K562 (cell line): Measurements from ENCODE around the gene LENEP. TPM values are rescaled to one million over a fixed set of nuclear protein-coding genes. Genes with fewer than 3 reads are reported as not detected.

Experiments
- ARHGAP35 ChIP-seq: fragments of 450-650 bp; IDR thresholded peaks from 2 replicates; pipeline ENCODE4 v1.6.1; 2018; ENCODE audit not compliant: partially characterized antibody
- BCOR ChIP-seq: fragments of 450-650 bp; IDR thresholded peaks from 2 replicates; pipeline ENCODE4 v1.6.1; 2016
- CBX8 ChIP-seq: fragments of 200-600 bp; sonication (generic); IDR thresholded peaks from 2 replicates; pipeline ENCODE4 v1.6.1; 2012; ENCODE audit warnings: borderline replicate concordance, mixed run types, low read depth, mild to moderate bottlenecking, moderate library complexity, mixed read lengths, low read length, control low read depth, inconsistent platforms; ENCODE audit not compliant: poor library complexity, severe bottlenecking; ENCODE audit errors: extremely low read depth
- EHMT2 ChIP-seq: fragments of 450-650 bp; IDR thresholded peaks from 2 replicates; pipeline ENCODE4 v1.6.1; 2018; ENCODE audit warnings: antibody characterized with exemption
- KAT8 ChIP-seq: fragments of 450-650 bp; IDR thresholded peaks from 2 replicates; pipeline ENCODE4 v1.6.1; 2016; ENCODE audit warnings: low read depth, mild to moderate bottlenecking
- KLF6 ChIP-seq: fragments of 250-450 bp; sonication (Bioruptor Pico); IDR thresholded peaks from 2 replicates; pipeline ENCODE4 v1.4.0; 2020; ENCODE audit warnings: mild to moderate bottlenecking, moderate library complexity, borderline replicate concordance
- MAFF ChIP-seq: IDR thresholded peaks from 2 replicates; pipeline ENCODE4 v1.6.1; 2012; ENCODE audit warnings: low read length, improper control_type of control experiment
- MCM5 ChIP-seq: fragments of 450-650 bp; IDR thresholded peaks from 2 replicates; pipeline ENCODE4 v1.6.1; 2016; ENCODE audit warnings: low read depth
- NFE2 ChIP-seq: IDR thresholded peaks from 2 replicates; pipeline ENCODE4 v1.6.1; 2014; ENCODE audit warnings: antibody characterized with exemption, low read depth
- NRF1 ChIP-seq, 2 experiments: fragments of 450-650 bp; IDR thresholded peaks in 1 of 2; conservative IDR thresholded peaks in 1 of 2; 2 replicates each; pipeline ENCODE4 v1.6.1; 2014; ENCODE audit warnings: mild to moderate bottlenecking in 2 of 2
- PCBP1 ChIP-seq: fragments of 200-400 bp; formaldehyde crosslinking; IDR thresholded peaks from 2 replicates; pipeline ENCODE4 v1.6.1; 2018; ENCODE audit warnings: mild to moderate bottlenecking, low read depth, low read length; ENCODE audit not compliant: poor library complexity, severe bottlenecking
- POLR2AphosphoS2 ChIP-seq: IDR thresholded peaks from 2 replicates; pipeline ENCODE4 v1.6.1; 2012; ENCODE audit warnings: low read length, improper control_type of control experiment
- RAD21 ChIP-seq, 2 experiments: fragments of 250-450 bp in 1 of 2; fragments of 450-650 bp in 1 of 2; sonication (Bioruptor Pico) in 1 of 2; formaldehyde crosslinking in 1 of 2; IDR thresholded peaks in 1 of 2; conservative IDR thresholded peaks in 1 of 2; 2 replicates each; pipeline versions ENCODE4 v1.4.0 to v1.8.0; 2020 to 2022; ENCODE audit warnings: mild to moderate bottlenecking in 2 of 2, moderate library complexity in 1 of 2
- RBM34 ChIP-seq: fragments of 200-400 bp; formaldehyde crosslinking; IDR thresholded peaks from 2 replicates; pipeline ENCODE4 v1.6.1; 2018; ENCODE audit warnings: low read length, borderline replicate concordance; ENCODE audit not compliant: insufficient read depth
- RFX1 ChIP-seq: fragments of 450-650 bp; IDR thresholded peaks from 2 replicates; pipeline ENCODE4 v1.6.1; 2016; ENCODE audit warnings: mild to moderate bottlenecking, moderate library complexity
- SMARCA4 ChIP-seq: fragments of 450-650 bp; IDR thresholded peaks from 2 replicates; pipeline ENCODE4 v1.6.1; 2016
- SRF ChIP-seq, 2 experiments: fragments of 250-450, 450-650 bp in 1 of 2; sonication (Bioruptor Pico) in 1 of 2; sonication (generic) in 1 of 2; formaldehyde crosslinking; IDR thresholded peaks; 2 replicates each; pipeline versions ENCODE4 v1.5.0 to v1.5.1; 2020 to 2022; ENCODE audit warnings: mild to moderate bottlenecking in 1 of 2, missing genetic modification reagents in 1 of 2
- STAT5B ChIP-seq: fragments of 250-450 bp; sonication (Bioruptor Pico); IDR thresholded peaks from 2 replicates; pipeline ENCODE4 v1.8.0; 2021; ENCODE audit warnings: mild to moderate bottlenecking, inconsistent platforms
- TAF7 ChIP-seq: fragments of 450-650 bp; IDR thresholded peaks from 2 replicates; pipeline ENCODE4 v1.6.1; 2016; ENCODE audit warnings: missing genetic modification characterization, missing compliant biosample characterization
- TEAD4 ChIP-seq, 2 experiments: sonication (generic) in 1 of 2; formaldehyde crosslinking in 1 of 2; IDR thresholded peaks; 2 replicates each; pipeline versions ENCODE4 v1.6.1 to v1.8.0; 2012 to 2022; ENCODE audit warnings: borderline replicate concordance in 1 of 2, inconsistent platforms in 1 of 2, low read length in 1 of 2, mild to moderate bottlenecking in 1 of 2, missing genetic modification reagents in 1 of 2
- ZBTB8A ChIP-seq: fragments of 450-650 bp; IDR thresholded peaks from 2 replicates; pipeline ENCODE4 v1.6.1; 2018; ENCODE audit warnings: mild to moderate bottlenecking, moderate library complexity; ENCODE audit not compliant: partially characterized antibody
- ZNF134 ChIP-seq: fragments of 250-450 bp; sonication (Bioruptor Pico); conservative IDR thresholded peaks from 2 replicates; pipeline ENCODE4 v1.4.0; 2020
- ZNF165 ChIP-seq: fragments of 250-450 bp; sonication (Bioruptor Pico); IDR thresholded peaks from 2 replicates; pipeline ENCODE4 v1.4.0; 2020; ENCODE audit warnings: borderline replicate concordance
- ZNF274 ChIP-seq: IDR thresholded peaks from 2 replicates; pipeline ENCODE4 v1.6.1; 2011; ENCODE audit warnings: low read depth, mild to moderate bottlenecking, low read length, moderate library complexity, borderline replicate concordance
- ZNF507 ChIP-seq: conservative IDR thresholded peaks from 2 replicates; pipeline ENCODE4 v1.6.1; 2017; ENCODE audit warnings: missing genetic modification characterization, missing compliant biosample characterization
- ZNF583 ChIP-seq: fragments of 250-450 bp; sonication (Bioruptor Pico); IDR thresholded peaks from 2 replicates; pipeline ENCODE4 v1.4.0; 2020
- ZNF584 ChIP-seq: fragments of 200-800 bp; sonication (Bioruptor generic); IDR thresholded peaks from 2 replicates; pipeline ENCODE4 v1.6.1; 2016; ENCODE audit warnings: low read depth, mild to moderate bottlenecking, missing genetic modification characterization, missing compliant biosample characterization
- ZNF717 ChIP-seq: fragments of 250-450 bp; sonication (Bioruptor Pico); IDR thresholded peaks from 2 replicates; pipeline ENCODE4 v1.5.0; 2021
- ZNF740 ChIP-seq, 3 experiments: fragments of 200-800 bp in 1 of 3; sonication (Bioruptor generic) in 1 of 3; sonication (generic) in 1 of 3; formaldehyde crosslinking in 1 of 3; IDR thresholded peaks; 2 replicates each; pipeline versions ENCODE4 v1.6.1 to v1.8.0; 2016 to 2022; ENCODE audit warnings: mild to moderate bottlenecking in 2 of 3, missing compliant biosample characterization in 2 of 3, missing genetic modification characterization in 2 of 3, missing genetic modification reagents in 1 of 3
- ZNF75A ChIP-seq: fragments of 450-650 bp; formaldehyde crosslinking; IDR thresholded peaks from 2 replicates; pipeline ENCODE4 v1.4.0; 2020; ENCODE audit warnings: mild to moderate bottlenecking
- ZSCAN32 ChIP-seq: fragments of 450-650 bp; formaldehyde crosslinking; IDR thresholded peaks from 2 replicates; pipeline ENCODE4 v1.4.0; 2020; ENCODE audit warnings: mild to moderate bottlenecking, moderate library complexity
- polyA plus RNA-seq, 8 experiments: library from polyadenylated mRNA; depleted of rRNA in 4 of 8; stranded (reverse) in 5 of 8; unstranded in 3 of 8; fragments of >200 nt; fragmentation: Nextera tagmentation in 2 of 8; fragmentation: Illumina TruSeq in 1 of 8; extraction: Ambion mirVana in 2 of 8; extraction: Trizol in 1 of 8; gene quantifications; 2 replicates each; pipeline versions ENCODE4 v1.2.1 to v1.2.3, GENCODE V29; 2011 to 2014; ENCODE audit warnings: inconsistent platforms in 1 of 8, missing spikeins in 1 of 8
- total RNA-seq, 7 experiments: library from RNA; depleted of rRNA in 6 of 7; stranded (reverse); fragments of >200 nt in 6 of 7; fragmentation: Illumina TruSeq in 2 of 7; extraction: Trizol in 2 of 7; gene quantifications; 2 replicates each; pipeline versions ENCODE4 v1.2.1 to v1.2.3, GENCODE V29; 2011 to 2021; ENCODE audit warnings: low replicate concordance in 1 of 7

Gene LENEP
- total and polyA plus RNA-seq, 9 of the 15 experiments (the other 6 are each of a cell fraction or from before 2014, with no cell fraction given): 0.23 to 0.87 (median 0.67) TPM; not detected in 5

GRCh38 chr1:154982897-154983648, 10.3 kb upstream of the LENEP start, which contains the start of gene FLAD1 (continued):
- TF ChIP-seq ARHGAP35 (no peak), RBM34 (no peak), MAFF (no peak), PCBP1 (no peak), NRF1 (conservative IDR thresholded peaks at IDR 0.05 in 1 of 2, IDR thresholded peaks at IDR 0.05 in 1 of 2) (peak; percentile 29 to 50; a peak in 3 of 4 replicates), RAD21 (CRISPR knock-in tag; conservative IDR thresholded peaks at IDR 0.05 in 1 of 2, IDR thresholded peaks at IDR 0.05 in 1 of 2) (no peak), ZNF274 (no peak), ZNF717 (CRISPR knock-in tag) (no peak), EHMT2 (no peak; the same call in 1 of the 2 replicates), CBX8 (no peak), ZBTB8A (no peak), ZNF740 (CRISPR knock-in tag; IDR thresholded peaks at IDR 0.05) (no peak), ZNF740 (tag; IDR thresholded peaks at IDR 0.05) (no peak), ZNF75A (CRISPR knock-in tag) (no peak), ZNF165 (CRISPR knock-in tag) (no peak), SRF (CRISPR knock-in tag; IDR thresholded peaks at IDR 0.05) (peak in 1 of 2 experiments; percentile 67; a peak in 1 of 4 replicates), RFX1 (peak; percentile 81), TEAD4 (IDR thresholded peaks at IDR 0.05; ENCODE audit: low read length) (no peak), TEAD4 (CRISPR knock-in tag; IDR thresholded peaks at IDR 0.05; ENCODE audit: borderline replicate concordance) (no peak), TAF7 (peak; percentile 71; the same call in 1 of the 2 replicates), SMARCA4 (no peak; the same call in 1 of the 2 replicates), POLR2AphosphoS2 (no peak; the same call in 1 of the 2 replicates), STAT5B (CRISPR knock-in tag) (no peak), KAT8 (no peak), ZNF584 (CRISPR knock-in tag) (no peak), KLF6 (0 out of 2 replicates have a peak, but pooled peaks have one; percentile 48), ZNF507 (no peak), NFE2 (no peak), ZNF134 (no peak), ZSCAN32 (no peak), MCM5 (no peak), BCOR (no peak), ZNF583 (CRISPR knock-in tag) (no peak)
